Neural cell (in vitro differentiated cells): ENCODE data around the gene SLC25A26. TPM values are rescaled to one million over a fixed set of nuclear protein-coding genes. Genes with fewer than 3 reads are reported as not detected.

Experiments used
- H2AFZ ChIP-seq: fragments of 200-600, 300-800 bp; sonication (generic), shearing (Covaris generic); 2 replicates; pipeline ENCODE4 v1.6.0; 2014; ENCODE audit warnings: low read depth, mild to moderate bottlenecking, antibody characterized with exemption, low read length, moderate library complexity
- H3F3A ChIP-seq: fragments of 200-600 bp; shearing (Covaris generic); 2 replicates; pipeline ENCODE4 v1.6.1; 2016; ENCODE audit warnings: mild to moderate bottlenecking, moderate library complexity, mixed read lengths, antibody characterized with exemption, low read length; ENCODE audit not compliant: insufficient read depth, poor library complexity, severe bottlenecking
- H3K27ac ChIP-seq: fragments of 200-600, 300-800 bp; sonication (generic), shearing (Covaris generic); 2 replicates; pipeline ENCODE4 v1.5.1; 2014; ENCODE audit warnings: mild to moderate bottlenecking, low read length, moderate library complexity
- H3K27me3 ChIP-seq: fragments of 300-800, 200-600 bp; sonication (generic), shearing (Covaris generic); 2 replicates; pipeline ENCODE4 v1.6.0; 2014; ENCODE audit warnings: mild to moderate bottlenecking, low read depth, low read length, moderate library complexity; ENCODE audit not compliant: insufficient read depth
- H3K36me3 ChIP-seq: fragments of 300-800, 200-600 bp; sonication (generic), shearing (Covaris generic); 2 replicates; pipeline ENCODE4 v1.5.1; 2014; ENCODE audit warnings: mild to moderate bottlenecking, antibody characterized with exemption, low read length, moderate library complexity; ENCODE audit not compliant: insufficient read depth
- H3K4me2 ChIP-seq: fragments of 300-800, 200-600 bp; sonication (generic), shearing (Covaris generic); 2 replicates; pipeline ENCODE4 v1.6.0; 2014; ENCODE audit warnings: mild to moderate bottlenecking, low read length
- H3K4me3 ChIP-seq: fragments of 300-800, 200-600 bp; sonication (generic), shearing (Covaris generic); 2 replicates; pipeline ENCODE4 v1.5.1; 2014; ENCODE audit warnings: mild to moderate bottlenecking, low read length, moderate library complexity
- H3K79me2 ChIP-seq: fragments of 200-600 bp; shearing (Covaris generic); replicated peaks from 2 replicates; pipeline ENCODE4 v1.6.0; 2014; ENCODE audit warnings: mild to moderate bottlenecking, low read length, moderate library complexity; ENCODE audit not compliant: insufficient read depth
- H3K9ac ChIP-seq: fragments of 300-800, 200-600 bp; sonication (generic), shearing (Covaris generic); 2 replicates; pipeline ENCODE4 v1.6.1; 2016; ENCODE audit warnings: mild to moderate bottlenecking, low read length, mixed read lengths
- H3K9me2 ChIP-seq: fragments of 200-600 bp; shearing (Covaris generic); 2 replicates; pipeline ENCODE4 v1.6.1; 2016; ENCODE audit warnings: mild to moderate bottlenecking, low read length, mixed read lengths; ENCODE audit not compliant: insufficient read depth
- H3K9me3 ChIP-seq: fragments of 200-600, 300-800 bp; sonication (generic), shearing (Covaris generic); 2 replicates; pipeline ENCODE4 v1.6.1; 2016; ENCODE audit warnings: mild to moderate bottlenecking, mixed run types, low read length, moderate library complexity, mixed read lengths
- H4K20me1 ChIP-seq: fragments of 200-600 bp; shearing (Covaris generic); 2 replicates; pipeline ENCODE4 v1.6.1; 2016; ENCODE audit warnings: mild to moderate bottlenecking, mixed run types; ENCODE audit not compliant: insufficient read depth
- EP300 ChIP-seq: fragments of 450-650 bp; conservative IDR thresholded peaks from 2 replicates; pipeline ENCODE4 v1.6.1; 2014; ENCODE audit warnings: antibody characterized with exemption, mild to moderate bottlenecking, moderate library complexity; ENCODE audit not compliant: poor library complexity, severe bottlenecking
- EZH2 ChIP-seq: fragments of 200-600, 300-800 bp; shearing (Covaris generic), sonication (generic); IDR thresholded peaks from 2 replicates; pipeline ENCODE4 v1.6.1; 2014; ENCODE audit warnings: antibody characterized with exemption, low read length, borderline replicate concordance, mild to moderate bottlenecking; ENCODE audit not compliant: insufficient read depth, poor library complexity, severe bottlenecking
- MXI1 ChIP-seq: fragments of 450-650 bp; conservative IDR thresholded peaks from 2 replicates; pipeline ENCODE4 v1.6.1; 2014; ENCODE audit warnings: antibody characterized with exemption, mild to moderate bottlenecking; ENCODE audit not compliant: poor library complexity, severe bottlenecking
- POLR2AphosphoS5 ChIP-seq: IDR thresholded peaks from 2 replicates; pipeline ENCODE4 v1.6.1; 2012
- RAD21 ChIP-seq: fragments of 450-650 bp; conservative IDR thresholded peaks from 2 replicates; pipeline ENCODE4 v1.6.1; 2014; ENCODE audit warnings: antibody characterized with exemption, mild to moderate bottlenecking, moderate library complexity
- SMC3 ChIP-seq: fragments of 450-650 bp; conservative IDR thresholded peaks from 2 replicates; pipeline ENCODE4 v1.6.1; 2014; ENCODE audit warnings: antibody characterized with exemption, mild to moderate bottlenecking, moderate library complexity; ENCODE audit not compliant: poor library complexity
- TAF1 ChIP-seq: IDR thresholded peaks from 2 replicates; pipeline ENCODE4 v1.6.1; 2012; ENCODE audit warnings: low read depth
- polyA plus RNA-seq: library from polyadenylated mRNA; depleted of rRNA; stranded (reverse); fragments of >200 nt; gene quantifications from 2 replicates; pipeline ENCODE4 v1.2.3, GENCODE V29; 2014
- TF ChIP-seq, protein P1 (sequence below): fragments of 450-650 bp; IDR thresholded peaks from 2 replicates; pipeline ENCODE4 v1.5.1; 2014; ENCODE audit warnings: antibody characterized with exemption, mild to moderate bottlenecking, moderate library complexity; ENCODE audit not compliant: poor library complexity, severe bottlenecking
- TF ChIP-seq, protein P2 (sequence below): IDR thresholded peaks from 2 replicates; pipeline ENCODE4 v1.6.1; 2012; ENCODE audit warnings: borderline replicate concordance

Gene SLC25A26
- polyA plus RNA-seq, 1 donor from 2014 or later = 21.0 TPM

DNA sequence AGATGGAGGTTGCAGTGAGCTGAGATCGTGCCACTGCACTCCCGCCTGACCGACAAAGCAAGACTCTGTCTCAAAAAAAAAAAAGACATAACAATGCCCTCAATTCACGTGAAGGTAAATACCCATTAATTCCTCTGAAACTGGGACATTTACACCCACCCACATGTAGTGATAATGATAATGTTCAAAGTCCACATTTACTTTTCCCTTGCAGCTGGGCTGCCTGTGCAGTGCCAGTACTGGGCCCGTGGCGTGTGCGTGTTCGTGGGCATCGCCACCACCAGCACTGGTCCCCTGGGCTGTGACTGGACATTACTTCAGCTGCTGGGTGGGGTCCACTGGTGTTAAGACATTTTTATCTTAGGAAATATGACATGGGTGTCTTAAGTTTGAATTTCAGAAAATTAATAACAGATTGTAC, 123.6 kb downstream of the SLC25A26 start:
- Histone ChIP-seq H3K9me3 (no peaks in the 10 kb centered on the region), H4K20me1 (no peaks in the 10 kb centered on the region), H3K27me3 (no peaks in the 10 kb centered on the region), H3K9me2 (no peaks in the 10 kb centered on the region), H3K36me3 (no peaks in the 10 kb centered on the region), H3F3A (no peaks in the 10 kb centered on the region), H3K27ac (no peak overlapping the region), H3K4me2 (no peak overlapping the region), H3K9ac (no peak overlapping the region), H3K79me2 (no peaks in the 10 kb centered on the region), H2AFZ (no peak overlapping the region), H3K4me3 (no peak overlapping the region)
- TF ChIP-seq RAD21 = no peak
- no peak for TF ChIP-seq TAF1
- TF ChIP-seq, protein P1, sequence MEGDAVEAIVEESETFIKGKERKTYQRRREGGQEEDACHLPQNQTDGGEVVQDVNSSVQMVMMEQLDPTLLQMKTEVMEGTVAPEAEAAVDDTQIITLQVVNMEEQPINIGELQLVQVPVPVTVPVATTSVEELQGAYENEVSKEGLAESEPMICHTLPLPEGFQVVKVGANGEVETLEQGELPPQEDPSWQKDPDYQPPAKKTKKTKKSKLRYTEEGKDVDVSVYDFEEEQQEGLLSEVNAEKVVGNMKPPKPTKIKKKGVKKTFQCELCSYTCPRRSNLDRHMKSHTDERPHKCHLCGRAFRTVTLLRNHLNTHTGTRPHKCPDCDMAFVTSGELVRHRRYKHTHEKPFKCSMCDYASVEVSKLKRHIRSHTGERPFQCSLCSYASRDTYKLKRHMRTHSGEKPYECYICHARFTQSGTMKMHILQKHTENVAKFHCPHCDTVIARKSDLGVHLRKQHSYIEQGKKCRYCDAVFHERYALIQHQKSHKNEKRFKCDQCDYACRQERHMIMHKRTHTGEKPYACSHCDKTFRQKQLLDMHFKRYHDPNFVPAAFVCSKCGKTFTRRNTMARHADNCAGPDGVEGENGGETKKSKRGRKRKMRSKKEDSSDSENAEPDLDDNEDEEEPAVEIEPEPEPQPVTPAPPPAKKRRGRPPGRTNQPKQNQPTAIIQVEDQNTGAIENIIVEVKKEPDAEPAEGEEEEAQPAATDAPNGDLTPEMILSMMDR = no peak
- TF ChIP-seq EZH2 = no peak
- TF ChIP-seq EP300 = no peak
- TF ChIP-seq, protein P2, sequence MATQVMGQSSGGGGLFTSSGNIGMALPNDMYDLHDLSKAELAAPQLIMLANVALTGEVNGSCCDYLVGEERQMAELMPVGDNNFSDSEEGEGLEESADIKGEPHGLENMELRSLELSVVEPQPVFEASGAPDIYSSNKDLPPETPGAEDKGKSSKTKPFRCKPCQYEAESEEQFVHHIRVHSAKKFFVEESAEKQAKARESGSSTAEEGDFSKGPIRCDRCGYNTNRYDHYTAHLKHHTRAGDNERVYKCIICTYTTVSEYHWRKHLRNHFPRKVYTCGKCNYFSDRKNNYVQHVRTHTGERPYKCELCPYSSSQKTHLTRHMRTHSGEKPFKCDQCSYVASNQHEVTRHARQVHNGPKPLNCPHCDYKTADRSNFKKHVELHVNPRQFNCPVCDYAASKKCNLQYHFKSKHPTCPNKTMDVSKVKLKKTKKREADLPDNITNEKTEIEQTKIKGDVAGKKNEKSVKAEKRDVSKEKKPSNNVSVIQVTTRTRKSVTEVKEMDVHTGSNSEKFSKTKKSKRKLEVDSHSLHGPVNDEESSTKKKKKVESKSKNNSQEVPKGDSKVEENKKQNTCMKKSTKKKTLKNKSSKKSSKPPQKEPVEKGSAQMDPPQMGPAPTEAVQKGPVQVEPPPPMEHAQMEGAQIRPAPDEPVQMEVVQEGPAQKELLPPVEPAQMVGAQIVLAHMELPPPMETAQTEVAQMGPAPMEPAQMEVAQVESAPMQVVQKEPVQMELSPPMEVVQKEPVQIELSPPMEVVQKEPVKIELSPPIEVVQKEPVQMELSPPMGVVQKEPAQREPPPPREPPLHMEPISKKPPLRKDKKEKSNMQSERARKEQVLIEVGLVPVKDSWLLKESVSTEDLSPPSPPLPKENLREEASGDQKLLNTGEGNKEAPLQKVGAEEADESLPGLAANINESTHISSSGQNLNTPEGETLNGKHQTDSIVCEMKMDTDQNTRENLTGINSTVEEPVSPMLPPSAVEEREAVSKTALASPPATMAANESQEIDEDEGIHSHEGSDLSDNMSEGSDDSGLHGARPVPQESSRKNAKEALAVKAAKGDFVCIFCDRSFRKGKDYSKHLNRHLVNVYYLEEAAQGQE = no peak
- no peak for TF ChIP-seq SMC3
- TF ChIP-seq MXI1 = no peak
- no peak for TF ChIP-seq POLR2AphosphoS5

DNA sequence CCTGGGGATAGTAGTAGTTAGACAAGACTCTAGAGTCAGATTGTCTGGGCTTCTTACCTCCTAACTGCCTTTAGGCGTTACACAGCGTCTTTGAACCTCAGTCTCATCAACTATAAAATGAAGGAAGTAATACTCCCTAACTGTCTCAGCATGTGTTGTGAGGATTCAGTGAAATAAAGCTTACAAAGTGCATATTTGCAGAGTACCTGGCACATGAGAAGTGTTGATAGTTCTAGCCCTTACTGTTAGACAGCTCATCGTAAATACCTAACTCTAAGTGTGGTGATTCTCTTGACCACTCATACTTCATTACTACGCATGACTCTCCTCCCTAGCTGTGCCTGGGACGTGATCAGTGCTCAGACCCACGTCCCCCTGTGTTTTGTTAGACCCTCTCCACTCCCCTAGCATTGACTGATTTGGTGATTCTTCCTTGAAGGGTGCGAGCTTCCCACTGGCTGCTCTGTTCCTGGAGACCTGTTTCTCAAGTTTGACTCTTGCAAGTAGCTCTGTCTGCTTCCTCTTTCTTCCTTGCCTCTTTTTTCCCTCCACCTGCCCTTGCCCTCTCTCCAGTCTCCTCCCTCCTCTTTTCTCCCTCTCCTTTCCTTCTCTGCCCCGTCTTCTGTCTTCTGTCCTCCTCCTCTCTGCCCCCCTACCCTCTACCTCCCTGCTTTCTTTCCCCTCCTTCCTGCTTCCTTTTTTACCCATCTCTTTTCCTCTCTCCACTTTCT, 124.2 kb downstream of the SLC25A26 start:
- H3K4me2 ChIP-seq = no peak overlapping the region
- no peak overlapping the region for H3K4me3 ChIP-seq
- no peak overlapping the region for H2AFZ ChIP-seq
- H3K9me3 ChIP-seq = no peaks in the 10 kb centered on the region
- no peaks in the 10 kb centered on the region for H3K9me2 ChIP-seq
- no peaks in the 10 kb centered on the region for H3F3A ChIP-seq
- H3K79me2 ChIP-seq = no peaks in the 10 kb centered on the region
- no peaks in the 10 kb centered on the region for H3K36me3 ChIP-seq
- no peak overlapping the region for H3K9ac ChIP-seq
- no peak overlapping the region for H3K27ac ChIP-seq
- H3K27me3 ChIP-seq = no peaks in the 10 kb centered on the region
- no peaks in the 10 kb centered on the region for H4K20me1 ChIP-seq
- TF ChIP-seq, protein P2 = no peak
- TF ChIP-seq, protein P1 = no peak
- no peak for TF ChIP-seq MXI1
- no peak for TF ChIP-seq POLR2AphosphoS5
- no peak for TF ChIP-seq EP300
- TF ChIP-seq RAD21 = no peak
- no peak for TF ChIP-seq TAF1
- TF ChIP-seq EZH2 = no peak
- no peak for TF ChIP-seq SMC3
